Activated T-cell treated with anti-CD3 and anti-CD28 coated beads for 48 hours (primary cell): ENCODE results near the gene GJB4.
A peak's percentile ranks its signal among the peaks of the same experiment; 100 is the strongest.
"Not testable (repeated sequence)": the region's sequence is repeated elsewhere in the genome, so short reads cannot be mapped to it uniquely, and the experiment has no call there.

ENCODE experiments used
- DNase-seq: peaks from one replicate; pipeline ENCODE4 v3.0.0-alpha.2; 2020; ENCODE audit warnings: low read depth

Gene GJB4

DNA sequence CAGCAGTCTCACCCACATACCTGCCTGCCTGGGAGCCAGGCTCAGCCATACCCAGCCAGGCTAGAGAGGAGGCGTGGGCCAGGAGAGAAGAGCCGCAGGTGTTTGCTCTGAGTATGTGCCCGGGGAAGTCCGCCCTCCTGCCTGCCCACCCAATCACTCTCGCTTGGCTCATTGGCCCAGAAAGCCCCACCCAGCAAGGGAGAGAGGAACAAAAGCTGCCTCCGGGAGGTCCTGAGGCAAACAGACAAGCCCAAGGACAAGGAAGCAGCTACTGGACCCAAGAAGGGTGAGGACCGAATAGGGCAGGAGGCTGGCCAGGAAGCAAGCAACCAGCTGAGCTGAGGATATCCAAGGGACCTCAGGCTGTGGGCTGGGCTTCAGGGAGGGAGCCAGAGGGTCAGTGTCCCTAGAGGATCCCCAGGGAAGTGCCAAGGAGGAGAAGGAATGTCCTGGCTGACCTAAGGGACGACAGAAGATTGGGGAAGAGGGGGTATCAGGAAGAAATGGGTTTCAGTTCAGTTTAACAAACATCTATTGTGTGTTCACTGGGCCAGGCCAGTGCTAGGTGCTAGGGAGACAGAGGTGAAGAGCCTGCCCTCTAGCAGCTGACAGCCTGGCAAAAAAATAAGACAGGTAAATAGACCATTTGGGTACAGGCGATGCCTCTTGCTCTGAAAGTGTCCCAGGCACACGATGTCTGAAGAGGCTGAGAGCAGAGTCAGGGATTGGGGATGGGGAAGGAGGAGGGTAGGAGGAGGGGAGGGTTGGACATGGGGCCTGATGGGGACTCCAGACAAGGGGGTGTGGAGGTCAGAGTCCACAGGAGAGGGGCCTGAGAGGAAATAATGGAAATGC is at the start of gene GJB4:
Gene GJB4 (plus strand): TSS at position 238 of the 855 bp plus-strand sequence. CDS start 1,515 bp downstream, outside the sequence.
- DNase-seq: no peak

DNA sequence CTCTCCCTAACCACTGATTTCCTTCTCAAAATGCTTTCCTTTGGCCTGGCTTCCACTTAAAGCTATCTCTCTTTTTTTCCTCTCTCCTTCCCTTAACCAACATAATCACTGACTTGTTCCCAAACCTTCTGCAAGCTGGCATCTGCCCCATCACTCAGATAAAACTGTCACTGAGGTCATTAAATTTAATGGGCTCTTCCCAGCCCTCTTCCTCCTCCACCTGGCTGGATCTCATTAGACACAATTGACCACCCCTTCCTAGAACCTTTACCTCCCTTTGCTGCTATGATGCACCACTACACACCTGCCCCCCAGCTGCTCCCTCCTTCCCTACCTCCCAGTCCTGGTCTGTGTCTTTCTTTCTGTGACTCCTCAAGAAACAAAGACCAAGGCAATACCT is 48.7 kb upstream of the GJB4 start:
- DNase-seq: no peak

DNA sequence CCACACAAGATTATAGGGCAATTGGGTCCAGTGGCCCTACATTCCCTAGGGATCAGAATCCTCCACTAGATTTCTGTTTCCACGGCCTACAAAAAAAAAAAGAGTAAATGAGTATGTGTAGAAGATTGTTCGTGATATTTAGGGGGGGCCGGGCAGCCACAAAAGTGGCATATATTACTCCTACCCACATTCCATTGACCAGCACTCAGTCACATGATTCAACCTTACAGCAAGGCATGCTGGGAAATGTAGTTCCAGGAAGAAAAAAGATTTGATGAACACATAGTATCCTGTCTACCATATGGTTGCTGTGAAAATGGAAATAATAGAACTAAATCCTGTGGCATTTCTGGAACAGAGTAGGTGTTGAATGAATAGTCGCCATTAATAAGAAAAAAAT is 48.1 kb upstream of the GJB4 start:
- DNase-seq: no peak

DNA sequence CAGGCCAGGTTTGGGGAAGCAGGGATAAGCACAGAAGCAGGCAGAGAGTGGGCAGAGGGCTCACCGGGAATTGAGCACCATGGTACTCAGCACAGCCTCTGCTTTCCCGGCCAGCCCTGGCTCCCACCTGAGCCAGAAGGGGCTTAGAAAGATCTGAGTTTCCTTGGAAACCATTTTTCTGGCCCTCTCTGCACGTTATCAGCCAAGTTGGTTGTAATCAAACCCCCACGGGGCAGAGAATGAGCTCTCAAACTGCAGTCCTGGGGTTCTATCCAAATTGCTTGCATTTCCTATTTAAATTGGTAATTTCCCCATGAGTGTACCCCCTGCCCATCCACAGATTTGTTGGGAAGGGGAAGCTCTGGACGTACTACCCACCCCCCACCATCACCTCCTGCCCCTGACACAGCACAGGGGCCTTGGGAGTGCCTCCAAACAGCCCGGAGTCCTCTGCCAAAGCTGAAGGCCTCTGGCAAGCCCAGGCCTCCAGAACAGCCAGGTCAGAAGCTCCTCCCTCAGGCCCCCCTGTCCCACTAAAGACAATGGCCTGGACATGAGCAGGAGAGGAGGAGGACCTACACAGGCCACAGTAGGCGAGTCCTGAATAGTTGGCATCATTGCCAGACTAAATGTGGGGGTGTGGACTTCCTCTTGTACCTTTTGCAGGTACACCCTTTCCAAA is 47.4 kb upstream of the GJB4 start:
- DNase-seq: no peak

DNA sequence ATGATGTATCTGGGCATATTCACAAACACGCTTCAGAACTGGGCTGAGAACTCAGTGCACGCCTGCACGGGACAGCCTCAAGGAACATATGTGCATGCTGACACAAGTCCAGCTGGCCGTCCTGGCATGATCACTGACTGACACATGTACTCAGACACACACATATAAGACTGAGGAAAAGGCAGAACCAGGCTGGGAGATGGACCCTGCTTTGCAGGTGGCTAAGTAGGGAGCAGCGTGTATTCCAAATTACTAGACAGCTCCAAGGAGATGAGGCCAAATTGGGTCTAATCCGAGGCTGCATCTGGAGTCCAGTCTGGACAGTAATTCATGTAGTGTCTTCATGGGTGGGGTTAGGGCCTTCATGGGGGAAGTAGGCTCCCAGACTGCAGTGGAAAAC is 46.1 kb upstream of the GJB4 start:
- DNase-seq: no peak

DNA sequence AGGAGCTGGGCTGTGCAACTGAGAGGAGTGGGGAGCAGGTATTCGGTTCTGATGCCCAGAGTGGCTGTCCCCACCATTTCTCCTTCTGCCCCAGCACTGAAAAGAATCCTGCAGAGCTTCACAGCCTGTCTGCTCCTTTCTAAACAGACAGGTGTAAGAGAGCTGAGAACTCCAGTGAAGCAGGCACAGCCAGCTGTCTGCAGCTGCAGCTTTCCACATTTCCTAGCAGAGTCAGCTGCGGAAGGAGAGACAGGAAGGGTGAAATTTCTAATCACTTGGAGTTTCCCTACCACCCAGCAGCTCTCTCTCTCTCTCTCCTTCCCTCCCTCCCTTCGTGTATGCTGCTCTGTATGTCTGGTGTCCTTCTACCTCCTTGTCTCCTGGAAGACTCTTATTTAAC is 45.2 kb upstream of the GJB4 start:
- no peak for DNase-seq

DNA sequence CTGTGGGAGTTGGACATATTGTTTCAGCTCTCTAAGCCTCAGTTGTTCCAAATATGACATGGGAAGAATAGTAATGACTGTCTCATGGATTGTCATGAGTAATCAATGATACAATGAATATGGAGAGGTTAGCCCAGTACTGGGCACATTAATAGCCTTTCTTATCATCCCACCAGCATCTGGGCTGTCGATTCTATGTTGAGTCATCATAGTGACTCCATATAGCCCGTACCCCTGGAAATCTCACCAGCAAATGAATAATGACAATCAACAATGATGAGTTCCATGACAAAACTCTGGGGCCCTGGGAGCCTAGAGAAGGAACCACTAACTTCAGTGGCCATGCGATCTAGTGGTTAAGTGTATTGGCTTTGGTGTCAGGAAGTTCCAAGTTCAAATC is 44.4 kb upstream of the GJB4 start:
- DNase-seq: no peak

DNA sequence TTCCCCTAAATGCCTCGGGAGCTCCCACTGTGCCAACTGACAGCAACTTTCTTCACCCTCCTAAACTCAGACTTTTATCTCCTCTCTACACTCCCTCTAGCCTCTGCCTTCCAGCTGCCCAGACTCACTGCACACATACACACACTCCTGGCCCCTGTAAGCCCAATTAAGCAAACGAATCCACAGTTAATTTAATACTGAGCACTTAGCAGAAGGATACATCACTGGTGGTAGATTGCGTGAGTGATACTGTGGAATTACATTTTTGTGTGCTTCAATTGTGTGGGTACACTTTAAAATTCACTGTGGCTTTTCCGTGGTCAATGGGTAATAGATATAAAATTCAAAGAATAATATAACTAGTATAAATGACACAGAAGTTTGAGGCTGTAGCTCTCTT is 38.3 kb upstream of the GJB4 start:
- no peak for DNase-seq

DNA sequence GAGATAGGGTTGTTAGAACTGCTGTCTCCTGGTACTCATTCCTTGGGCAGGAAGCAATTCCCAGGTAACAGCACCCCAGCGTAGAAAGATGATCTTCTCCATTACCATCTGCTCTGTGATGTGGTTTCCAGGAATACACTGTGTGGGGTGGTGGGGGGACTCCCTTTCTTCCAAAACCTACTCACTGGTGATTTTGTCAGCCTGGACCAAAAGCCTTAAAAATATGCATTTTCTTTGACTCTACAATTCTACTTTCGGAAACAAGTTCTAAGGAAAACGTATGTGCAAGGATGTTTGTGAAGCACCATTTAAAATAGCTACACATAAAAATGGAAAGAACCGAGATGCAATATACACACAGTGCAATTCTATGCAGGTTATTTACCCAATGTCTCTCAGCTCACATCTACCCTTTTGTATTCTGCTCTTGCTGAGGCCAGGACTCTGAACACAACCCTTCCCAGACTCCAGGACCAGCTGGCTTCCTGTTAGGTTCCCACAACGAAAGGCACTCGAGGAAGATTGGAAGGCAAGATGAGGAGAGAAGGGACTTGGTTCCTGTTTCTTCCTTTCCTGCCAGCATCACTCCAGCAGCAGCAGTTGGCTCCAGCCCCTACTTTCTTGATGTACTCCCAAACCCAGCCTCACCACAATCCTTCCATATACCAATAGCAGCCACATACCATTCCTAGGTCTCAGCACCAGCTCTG is 37.7 kb upstream of the GJB4 start:
- no peak for DNase-seq

DNA sequence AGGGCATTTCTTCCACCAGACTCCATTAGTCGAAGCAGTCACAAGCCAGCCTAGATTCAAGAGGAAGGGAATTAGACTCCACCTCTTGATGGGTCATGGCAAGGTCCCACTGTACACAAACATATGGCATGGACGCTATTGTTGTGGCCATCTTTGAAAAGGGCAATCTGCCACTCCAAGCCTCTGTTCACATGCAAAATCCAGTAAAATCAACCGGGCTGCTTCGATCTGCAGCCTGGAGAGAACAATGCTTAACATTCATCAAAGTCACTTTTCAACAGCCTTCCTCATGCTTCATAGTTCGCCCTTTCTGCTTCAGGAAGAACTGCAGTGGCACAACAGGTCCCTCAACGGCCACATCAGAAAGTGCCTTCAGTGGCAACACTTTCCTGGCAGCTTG is 32.7 kb upstream of the GJB4 start:
- no peak for DNase-seq

DNA sequence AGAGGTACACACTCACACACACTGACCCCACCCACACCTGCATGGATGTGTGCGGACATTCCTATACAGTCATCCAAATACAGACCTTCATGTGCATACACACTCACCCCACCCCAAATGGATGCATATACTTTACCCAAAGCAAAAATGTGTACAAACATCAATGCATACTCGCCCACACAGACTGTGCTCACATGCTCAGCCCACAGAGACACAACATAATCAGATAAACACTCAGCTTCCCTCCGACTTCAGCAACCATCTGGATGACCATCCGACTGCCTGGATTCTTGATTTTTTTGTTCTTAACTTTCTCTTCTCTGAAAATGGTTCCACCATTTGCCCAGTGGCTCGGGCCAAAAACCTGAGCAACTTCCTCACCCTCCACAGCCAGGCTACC is 29.1 kb upstream of the GJB4 start:
- DNase-seq: no peak

DNA sequence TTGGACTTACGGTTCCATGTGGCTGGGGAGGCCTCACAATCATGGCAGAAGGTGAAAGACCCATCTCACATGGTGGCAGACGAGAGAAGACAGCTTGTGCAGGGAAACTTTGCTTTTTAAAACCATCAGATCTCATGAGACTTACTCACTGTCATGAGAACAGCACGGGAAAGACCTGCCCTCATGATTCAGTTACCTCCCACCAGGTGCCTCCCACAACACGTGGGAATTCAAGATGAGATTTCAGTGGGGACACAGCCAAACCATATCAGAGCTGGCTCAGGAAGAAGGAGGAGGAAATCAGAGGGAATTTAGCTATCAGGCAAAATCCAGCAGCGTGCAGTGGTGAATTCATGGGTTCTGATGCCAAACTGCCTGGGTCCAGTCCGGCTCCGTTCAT is 26.7 kb upstream of the GJB4 start:
- DNase-seq: not testable (repeated sequence)

DNA sequence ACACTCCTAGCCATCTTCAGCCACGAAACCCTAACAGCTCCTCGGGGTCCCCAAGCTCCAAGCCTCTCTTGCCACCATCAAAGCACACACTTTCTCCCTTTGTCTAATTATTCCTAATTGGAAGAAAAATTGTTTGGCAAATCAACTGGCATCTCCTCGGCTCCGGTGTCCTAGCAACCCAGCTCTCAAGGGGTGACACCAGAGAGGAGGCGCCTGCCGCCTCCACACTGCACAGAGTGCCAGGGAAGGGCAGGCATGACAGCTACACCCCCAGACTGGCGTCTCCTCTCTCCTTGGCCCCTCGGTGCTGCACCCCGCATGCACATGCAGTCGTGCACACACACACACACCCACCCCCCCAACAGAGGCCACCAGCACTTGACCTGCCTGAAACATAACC is 22.8 kb upstream of the GJB4 start:
- DNase-seq: no peak

DNA sequence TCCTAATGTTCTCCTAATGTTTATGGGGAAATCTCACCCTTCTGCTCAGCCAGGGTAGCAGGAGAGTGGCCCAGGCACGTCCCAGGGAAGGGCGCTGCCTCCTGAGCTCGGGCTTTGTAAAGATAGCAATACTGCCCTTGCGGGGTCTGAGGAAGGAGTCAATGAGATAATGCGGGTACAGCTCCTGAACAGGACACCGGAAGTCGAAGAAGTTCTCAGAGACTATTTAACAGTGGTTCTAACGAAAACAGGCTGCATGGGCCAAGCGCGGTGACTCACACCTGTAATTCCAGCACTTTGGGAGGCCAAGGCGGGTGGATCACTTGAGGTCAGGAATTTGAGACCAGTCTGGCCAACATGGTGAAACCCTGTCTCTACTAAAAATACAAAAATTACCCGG is 22.3 kb upstream of the GJB4 start:
- not testable (repeated sequence) for DNase-seq

DNA sequence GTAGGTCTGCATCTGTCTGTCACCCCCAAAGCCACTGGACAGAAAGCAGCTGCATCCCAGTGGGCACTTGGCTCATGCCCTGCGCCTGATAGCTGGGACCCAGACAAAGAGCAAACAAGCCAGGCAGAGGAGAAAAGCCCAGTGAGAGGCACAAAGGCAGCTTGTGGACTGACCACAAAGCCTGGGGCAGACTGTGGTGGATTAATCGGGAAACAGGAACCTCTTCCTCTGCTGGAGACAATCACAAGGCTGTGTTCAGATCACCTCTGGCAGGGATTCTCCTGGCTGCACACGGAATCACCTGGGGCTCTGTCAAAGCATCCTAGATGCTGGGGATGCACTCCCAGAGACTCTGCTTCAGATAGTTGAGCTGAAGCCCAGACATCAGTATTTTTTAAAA is 19.9 kb upstream of the GJB4 start:
- no peak for DNase-seq

DNA sequence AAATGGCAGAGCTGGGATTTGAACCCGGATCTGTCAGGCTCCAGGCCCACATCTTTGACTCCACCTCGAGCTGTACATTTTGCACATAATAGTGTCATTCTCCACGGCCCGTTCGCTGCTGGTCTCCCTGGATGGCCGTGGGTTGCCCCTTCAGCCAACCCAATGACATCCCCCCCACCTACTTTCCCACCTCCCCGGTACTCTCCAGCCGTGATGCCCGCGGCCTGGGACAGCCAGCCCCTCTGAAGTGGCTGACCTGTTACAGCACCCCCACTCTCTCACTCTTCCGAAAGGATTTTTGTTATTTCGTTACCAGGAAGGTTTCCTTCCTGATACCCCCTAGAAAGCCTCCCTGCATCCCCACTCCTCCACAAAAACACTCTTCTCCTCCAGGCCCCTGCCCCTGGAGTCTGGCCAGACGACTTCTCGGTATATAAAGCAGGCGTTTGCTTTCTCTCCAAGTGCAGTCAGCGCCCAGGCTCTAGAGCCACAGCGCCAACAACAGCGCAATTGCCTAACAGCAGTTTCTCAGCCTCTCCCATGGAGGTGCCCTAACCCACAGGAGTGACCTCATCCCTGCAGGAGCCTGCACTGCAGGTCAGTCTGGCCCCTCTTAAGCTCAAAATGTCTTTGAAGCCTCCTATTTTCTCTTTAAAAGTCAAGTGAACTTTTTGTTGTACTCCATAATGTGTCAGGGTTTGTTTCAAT is 19.2 kb upstream of the GJB4 start:
- DNase-seq: no peak

DNA sequence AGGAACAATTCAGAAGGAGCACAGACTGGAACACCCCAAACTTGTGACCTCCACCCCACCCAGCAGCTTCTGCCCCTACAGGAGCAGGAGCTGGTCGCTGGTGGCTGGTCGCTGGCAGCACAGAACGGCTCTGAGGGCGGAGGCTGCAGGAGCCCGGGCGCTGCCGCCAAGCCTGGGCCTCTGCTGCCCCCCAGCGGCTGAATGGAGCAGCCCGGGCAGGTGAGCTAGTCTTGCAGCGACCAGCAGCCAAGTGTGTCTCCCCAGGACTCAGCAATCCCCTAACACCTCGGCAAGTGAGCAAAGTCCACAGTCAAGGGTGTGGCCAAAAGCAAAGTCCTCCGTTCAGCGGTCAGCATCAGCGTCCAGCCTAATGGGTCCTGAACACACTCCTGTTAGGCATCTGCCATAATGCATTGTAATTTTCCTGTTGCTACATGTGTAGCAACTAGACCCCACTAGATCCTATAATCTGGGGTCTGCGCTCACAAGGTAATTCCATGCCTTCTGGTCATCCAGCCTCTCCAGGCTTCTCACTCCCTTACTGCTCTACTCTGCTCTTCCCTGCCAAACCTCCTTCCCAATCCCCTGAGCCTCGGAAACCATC is 16.8 kb upstream of the GJB4 start:
- DNase-seq: peak; percentile 81

DNA sequence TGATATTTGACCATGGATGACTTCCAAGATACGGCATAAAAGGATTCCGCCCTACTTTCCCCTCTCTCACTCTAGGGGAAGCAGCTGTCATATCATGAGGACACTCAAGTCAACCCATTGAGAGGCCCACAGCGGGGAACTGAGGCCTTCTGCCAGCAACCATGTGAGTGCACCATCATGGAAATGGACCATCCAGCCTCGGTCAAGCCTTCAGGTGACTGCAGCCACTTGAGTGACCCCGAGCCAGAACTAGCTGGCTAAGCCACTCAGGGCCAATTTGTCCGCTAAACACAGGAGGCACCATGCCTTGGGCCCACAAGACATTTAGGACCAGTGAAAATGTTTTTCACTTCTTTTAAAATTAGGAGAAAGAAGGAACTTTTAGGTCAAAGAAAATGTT is 15.8 kb upstream of the GJB4 start:
- DNase-seq: no peak

DNA sequence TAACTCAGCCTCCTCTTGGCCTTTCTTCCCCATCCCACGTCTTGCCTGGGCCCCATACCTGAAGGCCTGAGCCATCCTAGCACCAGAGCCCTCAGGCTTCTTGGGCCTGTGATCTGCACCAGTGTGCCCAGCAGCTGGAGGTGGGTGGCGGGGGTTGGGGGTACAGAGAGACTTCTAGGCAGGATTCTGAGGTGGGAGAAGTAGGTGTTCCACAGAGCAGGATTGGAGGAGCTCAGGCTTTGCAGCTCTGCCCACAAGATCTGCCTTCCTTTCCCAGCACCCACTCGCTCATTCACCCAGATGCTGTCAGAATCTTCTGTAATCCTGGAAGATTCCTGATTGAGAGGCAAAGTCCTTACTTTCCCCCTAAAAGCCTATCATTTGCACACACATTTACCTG is 14.7 kb upstream of the GJB4 start:
- DNase-seq: no peak

DNA sequence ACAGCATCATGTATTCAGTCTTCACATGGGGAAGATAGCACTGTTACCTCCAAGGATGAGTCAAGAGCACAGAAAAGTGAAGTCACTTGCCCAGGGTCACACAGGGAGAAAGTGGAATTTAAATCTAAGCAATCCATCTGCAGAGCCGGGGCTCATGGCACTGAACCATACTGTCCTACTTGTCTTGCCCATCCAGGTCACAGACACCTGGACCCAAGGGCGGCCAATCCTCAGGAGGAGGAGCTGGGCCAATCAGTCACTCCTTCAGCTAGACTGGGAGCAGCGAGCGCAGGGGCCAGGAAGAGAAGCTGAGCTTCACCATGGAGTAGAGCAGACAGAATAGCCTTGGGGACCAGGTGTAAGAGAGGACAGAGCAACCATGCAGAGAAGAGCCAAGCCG is 13.9 kb upstream of the GJB4 start:
- no peak for DNase-seq

DNA sequence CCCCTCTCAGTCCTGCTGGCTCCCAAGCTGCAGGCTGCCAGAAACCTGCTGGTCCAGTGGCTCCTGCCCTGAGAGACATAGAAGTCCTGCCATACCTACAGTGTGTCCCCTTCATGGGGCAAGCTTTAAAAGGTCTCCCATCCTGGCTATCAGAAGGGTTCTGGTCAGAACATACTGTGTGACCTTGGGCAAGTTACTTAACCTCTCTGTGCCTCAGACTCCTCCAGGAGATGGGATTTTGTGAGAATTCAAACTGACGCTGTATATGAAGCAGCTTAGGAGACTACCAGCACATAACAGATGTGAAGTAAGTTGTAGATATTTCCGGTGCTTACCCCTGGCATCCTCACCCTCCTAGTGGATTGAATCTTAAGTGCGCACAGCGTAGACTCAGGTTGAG is 13.4 kb upstream of the GJB4 start:
- DNase-seq: no peak
